H9 (cell line): ENCODE measurements around the gene LGALS14. TPM values are rescaled to one million over a fixed set of nuclear protein-coding genes. Genes with fewer than 3 reads are reported as not detected.
"Not testable (repeated sequence)": the region's sequence is repeated elsewhere in the genome, so short reads cannot be mapped to it uniquely, and the experiment has no call there.

Experiments
- DNase-seq: peaks from one replicate; pipeline ENCODE4 v3.0.0-alpha.2; 2017
- H2AFZ ChIP-seq: one replicate; pipeline ENCODE4 v1.6.1; 2013; ENCODE audit warnings: mild to moderate bottlenecking, low read length, control low read depth, moderate library complexity
- H2AK5ac ChIP-seq: 2 replicates; pipeline ENCODE4 v1.6.1; 2013; ENCODE audit warnings: low read length, control low read depth, mixed read lengths; ENCODE audit not compliant: insufficient read length
- H2BK120ac ChIP-seq: one replicate; pipeline ENCODE4 v1.6.1; 2013; ENCODE audit warnings: low read depth, mild to moderate bottlenecking, low read length, control low read depth, inconsistent platforms; ENCODE audit not compliant: poor library complexity, severe bottlenecking
- H2BK12ac ChIP-seq: 2 replicates; pipeline ENCODE4 v1.6.1; 2013; ENCODE audit warnings: low read length, control low read depth, mixed read lengths, low read depth; ENCODE audit not compliant: insufficient read length
- H2BK15ac ChIP-seq: 2 replicates; pipeline ENCODE4 v1.6.1; 2013; ENCODE audit warnings: low read depth, low read length, control low read depth
- H2BK20ac ChIP-seq: one replicate; pipeline ENCODE4 v1.6.1; 2013; ENCODE audit warnings: low read depth, mild to moderate bottlenecking, low read length, control low read depth, inconsistent platforms; ENCODE audit not compliant: poor library complexity, severe bottlenecking
- H2BK5ac ChIP-seq: 2 replicates; pipeline ENCODE4 v1.6.1; 2013; ENCODE audit warnings: low read length, control low read depth, mixed read lengths; ENCODE audit not compliant: insufficient read length
- H3K14ac ChIP-seq: 2 replicates; pipeline ENCODE4 v1.6.1; 2013; ENCODE audit warnings: low read length, control low read depth; ENCODE audit not compliant: insufficient read depth
- H3K18ac ChIP-seq: 2 replicates; pipeline ENCODE4 v1.6.1; 2013; ENCODE audit warnings: low read depth, mild to moderate bottlenecking, mixed read lengths, low read length, control low read depth; ENCODE audit not compliant: insufficient read length
- H3K23ac ChIP-seq: 2 replicates; pipeline ENCODE4 v1.6.1; 2013; ENCODE audit warnings: low read length, control low read depth, mixed read lengths, low read depth; ENCODE audit not compliant: insufficient read length
- H3K23me2 ChIP-seq: 2 replicates; pipeline ENCODE4 v1.6.1; 2013; ENCODE audit warnings: low read depth, mild to moderate bottlenecking, mixed read lengths, low read length, control low read depth; ENCODE audit not compliant: insufficient read length, poor library complexity, severe bottlenecking
- H3K27ac ChIP-seq: 2 replicates; pipeline ENCODE4 v1.5.1; 2013; ENCODE audit warnings: low read length, control low read depth, mixed read lengths, low read depth; ENCODE audit not compliant: insufficient read length
- H3K27me3 ChIP-seq: 2 replicates; pipeline ENCODE4 v1.6.1; 2013; ENCODE audit warnings: low read length, control low read depth, inconsistent platforms; ENCODE audit not compliant: insufficient read depth
- H3K4ac ChIP-seq: 2 replicates; pipeline ENCODE4 v1.6.1; 2013; ENCODE audit warnings: low read depth, mild to moderate bottlenecking, control low read depth, inconsistent platforms, low read length, moderate library complexity
- H3K4me1 ChIP-seq: 2 replicates; pipeline ENCODE4 v1.6.1; 2013; ENCODE audit warnings: low read length, control low read depth, inconsistent platforms; ENCODE audit not compliant: insufficient read depth
- H3K4me2 ChIP-seq: 2 replicates; pipeline ENCODE4 v1.6.1; 2013; ENCODE audit warnings: low read length, control low read depth, mixed read lengths; ENCODE audit not compliant: insufficient read length, insufficient read depth
- H3K56ac ChIP-seq: 2 replicates; pipeline ENCODE4 v1.6.1; 2013; ENCODE audit warnings: low read depth, mild to moderate bottlenecking, mixed read lengths, low read length, control low read depth; ENCODE audit not compliant: insufficient read length
- H3K79me1 ChIP-seq: 2 replicates; pipeline ENCODE4 v1.6.1; 2013; ENCODE audit warnings: low read depth, mild to moderate bottlenecking, moderate library complexity, low read length, control low read depth, inconsistent platforms; ENCODE audit not compliant: insufficient read depth, poor library complexity, severe bottlenecking
- H3K79me2 ChIP-seq: 2 replicates; pipeline ENCODE4 v1.6.1; 2013; ENCODE audit warnings: low read length, control low read depth, inconsistent platforms; ENCODE audit not compliant: insufficient read depth
- H3K9ac ChIP-seq: 2 replicates; pipeline ENCODE4 v1.6.1; 2013; ENCODE audit warnings: low read length, control low read depth, mixed read lengths; ENCODE audit not compliant: insufficient read length; ENCODE audit errors: extremely low read depth
- H3K9me3 ChIP-seq: one replicate; pipeline ENCODE4 v1.6.1; 2013; ENCODE audit warnings: low read depth, low read length, inconsistent platforms; ENCODE audit not compliant: control insufficient read depth
- H3T11ph ChIP-seq: one replicate; pipeline ENCODE4 v1.6.1; 2013; ENCODE audit warnings: mild to moderate bottlenecking, low read length, control low read depth, inconsistent platforms
- H4K20me1 ChIP-seq: one replicate; pipeline ENCODE4 v1.6.1; 2013; ENCODE audit not compliant: control insufficient read depth, insufficient read length, insufficient read depth
- H4K5ac ChIP-seq: 2 replicates; pipeline ENCODE4 v1.6.1; 2013; ENCODE audit warnings: low read depth, mild to moderate bottlenecking, mixed read lengths, low read length, control low read depth; ENCODE audit not compliant: insufficient read length
- H4K8ac ChIP-seq: replicated peaks from 2 replicates; pipeline ENCODE4 v1.6.1; 2013; ENCODE audit warnings: low read length, control low read depth, mixed read lengths, low read depth; ENCODE audit not compliant: insufficient read length
- H4K91ac ChIP-seq: 2 replicates; pipeline ENCODE4 v1.6.1; 2013; ENCODE audit warnings: low read depth, mild to moderate bottlenecking, moderate library complexity, mixed read lengths, low read length, control low read depth; ENCODE audit not compliant: insufficient read length
- H3K27ac Mint-ChIP-seq, 3 experiments: 2 replicates in 2 of 3; 3 replicates in 1 of 3; pipeline ENCODE4 v1.8.0; 2020 to 2021; ENCODE audit warnings: mixed read lengths in 3 of 3, mild to moderate bottlenecking in 1 of 3, moderate library complexity in 1 of 3
- H3K27me3 Mint-ChIP-seq: 2 replicates; pipeline ENCODE4 v1.8.0; 2021; ENCODE audit warnings: low read depth, mild to moderate bottlenecking, moderate library complexity, mixed read lengths
- H3K36me3 Mint-ChIP-seq, 3 experiments: 2 replicates in 2 of 3; 3 replicates in 1 of 3; pipeline ENCODE4 v1.8.0; 2020 to 2021; ENCODE audit warnings: low read depth in 3 of 3, mixed read lengths in 3 of 3; ENCODE audit not compliant: insufficient read depth in 1 of 3
- H3K4me1 Mint-ChIP-seq, 2 experiments: 2 replicates each; pipeline ENCODE4 v1.8.0; 2020; ENCODE audit warnings: mixed read lengths in 2 of 2
- H3K4me3 Mint-ChIP-seq, 2 experiments: 2 replicates in 1 of 2; 3 replicates in 1 of 2; pipeline ENCODE4 v1.8.0; 2020 to 2021; ENCODE audit warnings: mild to moderate bottlenecking in 2 of 2, mixed read lengths in 2 of 2, moderate library complexity in 1 of 2
- H3K9me3 Mint-ChIP-seq, 2 experiments: 2 replicates in 1 of 2; 3 replicates in 1 of 2; pipeline ENCODE4 v1.8.0; 2020; ENCODE audit warnings: mild to moderate bottlenecking in 2 of 2, mixed read lengths in 2 of 2, moderate library complexity in 1 of 2
- WGBS: extraction: QIAGEN DNeasy Blood & Tissue Kit; methylation state at CpG from one replicate; pipeline ENCODE4 v1.1.7; 2013; ENCODE audit warnings: missing lambda C conversion rate, low lambda C conversion rate, mixed read lengths; ENCODE audit not compliant: insufficient read length; ENCODE audit errors: extremely low coverage; 5-methylcytosine and 5-hydroxymethylcytosine counted together
- total RNA-seq: library from RNA; stranded (reverse); gene quantifications from 2 replicates; pipeline ENCODE4 v1.2.1, GENCODE V29; 2021
- TF ChIP-seq, protein P1 (sequence below): fragments of 200-600 bp; sonication (generic); conservative IDR thresholded peaks from 3 replicates; pipeline ENCODE4 v1.8.0; 2021; ENCODE audit warnings: antibody characterized with exemption, mild to moderate bottlenecking

Gene LGALS14
- total RNA-seq, 1 experiment from 2014 or later, result not detected

GRCh38 chr19:39661565-39661964, 42.7 kb upstream of the LGALS14 start:
- Histone ChIP-seq H2BK20ac (no peak overlapping the region), H3K79me1 (no peaks in the 10 kb centered on the region), H3T11ph (no peak overlapping the region), H3K23ac (no peak overlapping the region), H3K27ac (no peak overlapping the region), H3K4ac (no peak overlapping the region), H4K8ac (no peak overlapping the region), H2AK5ac (no peak overlapping the region), H3K56ac (no peak overlapping the region), H3K27me3 (no peaks in the 10 kb centered on the region), H2BK15ac (no peak overlapping the region), H2BK120ac (no peak overlapping the region), H4K20me1 (no peaks in the 10 kb centered on the region), H3K4me2 (no peak overlapping the region), H3K4me1 (no peaks in the 10 kb centered on the region), H2BK12ac (no peak overlapping the region), H4K5ac (no peak overlapping the region), H3K9ac (no peak overlapping the region), H3K9me3 (no peaks in the 10 kb centered on the region), H3K23me2 (no peaks in the 10 kb centered on the region), H4K91ac (no peak overlapping the region), H2AFZ (no peak overlapping the region), H3K18ac (no peak overlapping the region), H3K14ac (no peak overlapping the region), H3K79me2 (no peaks in the 10 kb centered on the region), H2BK5ac (no peak overlapping the region)
- H3K36me3 Mint-ChIP-seq, result peaks cover 0 to 3% (median 0%) of the 10 kb centered on the region in 3 experiments; a peak in 1 of 7 replicates
- TF ChIP-seq, protein P1, sequence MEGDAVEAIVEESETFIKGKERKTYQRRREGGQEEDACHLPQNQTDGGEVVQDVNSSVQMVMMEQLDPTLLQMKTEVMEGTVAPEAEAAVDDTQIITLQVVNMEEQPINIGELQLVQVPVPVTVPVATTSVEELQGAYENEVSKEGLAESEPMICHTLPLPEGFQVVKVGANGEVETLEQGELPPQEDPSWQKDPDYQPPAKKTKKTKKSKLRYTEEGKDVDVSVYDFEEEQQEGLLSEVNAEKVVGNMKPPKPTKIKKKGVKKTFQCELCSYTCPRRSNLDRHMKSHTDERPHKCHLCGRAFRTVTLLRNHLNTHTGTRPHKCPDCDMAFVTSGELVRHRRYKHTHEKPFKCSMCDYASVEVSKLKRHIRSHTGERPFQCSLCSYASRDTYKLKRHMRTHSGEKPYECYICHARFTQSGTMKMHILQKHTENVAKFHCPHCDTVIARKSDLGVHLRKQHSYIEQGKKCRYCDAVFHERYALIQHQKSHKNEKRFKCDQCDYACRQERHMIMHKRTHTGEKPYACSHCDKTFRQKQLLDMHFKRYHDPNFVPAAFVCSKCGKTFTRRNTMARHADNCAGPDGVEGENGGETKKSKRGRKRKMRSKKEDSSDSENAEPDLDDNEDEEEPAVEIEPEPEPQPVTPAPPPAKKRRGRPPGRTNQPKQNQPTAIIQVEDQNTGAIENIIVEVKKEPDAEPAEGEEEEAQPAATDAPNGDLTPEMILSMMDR, result no peak
- DNase-seq, result no peak
- peaks cover 19% of the 10 kb centered on the region for H3K27me3 Mint-ChIP-seq
- peaks cover 0 to 2% of the 10 kb centered on the region in 2 experiments; a peak in 1 of 4 replicates for H3K4me1 Mint-ChIP-seq
- no peak overlapping the region for H3K4me3 Mint-ChIP-seq
- peaks cover 12 to 15% of the 10 kb centered on the region in 2 experiments for H3K9me3 Mint-ChIP-seq
- H3K27ac Mint-ChIP-seq, result no peak overlapping the region

- not testable (repeated sequence) for H3K9ac ChIP-seq, H3K79me2 ChIP-seq, H2BK15ac ChIP-seq, H3K4me1 ChIP-seq, H3K27me3 Mint-ChIP-seq, H3K27ac Mint-ChIP-seq, DNase-seq, H4K20me1 ChIP-seq, H3K9me3 ChIP-seq, H3K27me3 ChIP-seq, H2BK12ac ChIP-seq, H3K18ac ChIP-seq, H3K4me2 ChIP-seq, H4K91ac ChIP-seq, H2BK120ac ChIP-seq, H2AK5ac ChIP-seq, H3K27ac ChIP-seq, H3K23ac ChIP-seq, H2AFZ ChIP-seq, H3K56ac ChIP-seq, H3T11ph ChIP-seq, H4K8ac ChIP-seq, H3K79me1 ChIP-seq, H2BK5ac ChIP-seq, H4K5ac ChIP-seq, H3K14ac ChIP-seq, H3K36me3 Mint-ChIP-seq, H3K4me3 Mint-ChIP-seq, H3K23me2 ChIP-seq, H3K4ac ChIP-seq, H2BK20ac ChIP-seq
- Mint-ChIP-seq H3K9me3 (peaks cover 20 to 21% of the 10 kb centered on the region in 2 experiments), H3K4me1 (peaks cover 14 to 15% of the 10 kb centered on the region in 2 experiments)
- no CpG with 5 or more reads among the region's 3 CpGs for WGBS
Observed at GRCh38 chr19:39669860-39670259, 34.4 kb upstream of the LGALS14 start.
